ENCODE measurements around the gene DENND1A.
A peak's percentile ranks its signal among the peaks of the same experiment; 100 is the strongest.

The DENND1A gene

GRCh38 chr9:123960366-123960765, 30.4 kb upstream of the DENND1A start:
- TF ChIP-seq CTCF (IDR thresholded peaks at IDR 0.05; ENCODE audit: insufficient read depth, low read length, poor library complexity, severe bottlenecking) (peak; percentile 46), EZH2phosphoT487 (conservative IDR thresholded peaks at IDR 0.05; ENCODE audit: low read length) (no peak)
- H3K36me3 ChIP-seq (ENCODE audit: low read length) = no peaks in the 10 kb centered on the region
- H4K20me1 ChIP-seq (ENCODE audit: low read depth, low read length) = no peaks in the 10 kb centered on the region
- H3K27me3 ChIP-seq (ENCODE audit: low read length) = no peaks in the 10 kb centered on the region
- no peaks in the 10 kb centered on the region for H3K9me2 ChIP-seq (replicated peaks; ENCODE audit: insufficient read depth, low read length)
- H2AFZ ChIP-seq (ENCODE audit: low read depth, low read length, severe bottlenecking) = no peak overlapping the region
- no peak overlapping the region for H3K27ac ChIP-seq (ENCODE audit: low read depth, low read length)
- H3K9me3 ChIP-seq (ENCODE audit: insufficient read depth, low read length) = no peaks in the 10 kb centered on the region
- H3K79me2 ChIP-seq (ENCODE audit: insufficient read depth, low read length) = no peaks in the 10 kb centered on the region
- H3K9ac ChIP-seq (ENCODE audit: low read length) = no peak overlapping the region
- H3F3A ChIP-seq (ENCODE audit: insufficient read depth) = no peaks in the 10 kb centered on the region
- H3K4me2 ChIP-seq (ENCODE audit: low read depth, low read length, poor library complexity, severe bottlenecking) = no peak overlapping the region
- no peak overlapping the region for H3K4me3 ChIP-seq (ENCODE audit: insufficient read depth, low read length, poor library complexity, severe bottlenecking)

- Histone ChIP-seq H3K9ac (ENCODE audit: low read length) (no peak overlapping the region), H4K20me1 (ENCODE audit: low read depth, low read length) (no peaks in the 10 kb centered on the region), H3K9me3 (ENCODE audit: insufficient read depth, low read length) (no peaks in the 10 kb centered on the region), H3K27ac (ENCODE audit: low read depth, low read length) (no peak overlapping the region), H3F3A (ENCODE audit: insufficient read depth) (no peaks in the 10 kb centered on the region), H3K27me3 (ENCODE audit: low read length) (no peaks in the 10 kb centered on the region), H3K9me2 (replicated peaks; ENCODE audit: insufficient read depth, low read length) (no peaks in the 10 kb centered on the region), H3K4me2 (ENCODE audit: low read depth, low read length, poor library complexity, severe bottlenecking) (no peak overlapping the region), H3K36me3 (ENCODE audit: low read length) (no peaks in the 10 kb centered on the region), H3K4me3 (ENCODE audit: insufficient read depth, low read length, poor library complexity, severe bottlenecking) (no peak overlapping the region), H3K79me2 (ENCODE audit: insufficient read depth, low read length) (no peaks in the 10 kb centered on the region), H2AFZ (ENCODE audit: low read depth, low read length, severe bottlenecking) (no peak overlapping the region)
- no peak for TF ChIP-seq CTCF (IDR thresholded peaks at IDR 0.05; ENCODE audit: insufficient read depth, low read length, poor library complexity, severe bottlenecking)
- no peak for TF ChIP-seq EZH2phosphoT487 (conservative IDR thresholded peaks at IDR 0.05; ENCODE audit: low read length)
Observed at GRCh38 chr9:123959787-123960186, 29.9 kb upstream of the DENND1A start.

- no peaks in the 10 kb centered on the region for H3K9me2 ChIP-seq (replicated peaks; ENCODE audit: insufficient read depth, low read length)
- no peak for TF ChIP-seq CTCF (IDR thresholded peaks at IDR 0.05; ENCODE audit: insufficient read depth, low read length, poor library complexity, severe bottlenecking)
- no peak for TF ChIP-seq EZH2phosphoT487 (conservative IDR thresholded peaks at IDR 0.05; ENCODE audit: low read length)
- H4K20me1 ChIP-seq (ENCODE audit: low read depth, low read length) = no peaks in the 10 kb centered on the region
- no peaks in the 10 kb centered on the region for H3K9me3 ChIP-seq (ENCODE audit: insufficient read depth, low read length)
- H3K9ac ChIP-seq (ENCODE audit: low read length) = no peak overlapping the region
- H2AFZ ChIP-seq (ENCODE audit: low read depth, low read length, severe bottlenecking) = no peak overlapping the region
- H3K4me2 ChIP-seq (ENCODE audit: low read depth, low read length, poor library complexity, severe bottlenecking) = no peak overlapping the region
- no peaks in the 10 kb centered on the region for H3K79me2 ChIP-seq (ENCODE audit: insufficient read depth, low read length)
- no peak overlapping the region for H3K27ac ChIP-seq (ENCODE audit: low read depth, low read length)
- H3F3A ChIP-seq (ENCODE audit: insufficient read depth) = no peaks in the 10 kb centered on the region
- H3K36me3 ChIP-seq (ENCODE audit: low read length) = no peaks in the 10 kb centered on the region
- no peaks in the 10 kb centered on the region for H3K27me3 ChIP-seq (ENCODE audit: low read length)
- no peak overlapping the region for H3K4me3 ChIP-seq (ENCODE audit: insufficient read depth, low read length, poor library complexity, severe bottlenecking)
Observed at GRCh38 chr9:123957731-123958130, 27.8 kb upstream of the DENND1A start.

Data from SU-DHL-6 (cell line).